ENCODE data around the gene CEP112.

Gene CEP112

DNA sequence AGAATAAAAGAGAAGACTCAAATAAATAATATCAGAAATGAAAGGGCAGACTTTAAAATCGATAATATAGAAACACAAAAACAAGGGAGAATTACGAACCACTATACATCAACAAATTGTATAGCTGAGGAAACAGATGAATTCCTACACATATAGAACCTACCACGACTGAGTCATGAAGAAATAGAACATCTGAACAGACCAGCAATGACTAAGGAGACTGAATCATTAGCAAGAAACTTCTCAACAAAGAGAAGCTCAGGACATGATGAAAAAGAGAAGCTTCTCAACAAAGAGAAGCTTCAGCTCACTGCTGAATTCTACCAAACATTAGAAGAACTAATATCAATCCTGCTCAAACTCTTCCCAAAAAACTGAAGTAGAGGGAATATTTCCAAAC is 255.9 kb downstream of the CEP112 start:
- DNase-seq (ENCODE audit: low read depth, low spot score) = no peak

- no peak for DNase-seq (ENCODE audit: low read depth, low spot score)
These were observed 258.6 kb downstream of the CEP112 start for GRCh38 chr17:65933290-65933689.

GRCh38 chr17:65931246-65932149 is 260.4 kb downstream of the CEP112 start:
- DNase-seq (ENCODE audit: low read depth, low spot score) = peak; percentile 11

DNA sequence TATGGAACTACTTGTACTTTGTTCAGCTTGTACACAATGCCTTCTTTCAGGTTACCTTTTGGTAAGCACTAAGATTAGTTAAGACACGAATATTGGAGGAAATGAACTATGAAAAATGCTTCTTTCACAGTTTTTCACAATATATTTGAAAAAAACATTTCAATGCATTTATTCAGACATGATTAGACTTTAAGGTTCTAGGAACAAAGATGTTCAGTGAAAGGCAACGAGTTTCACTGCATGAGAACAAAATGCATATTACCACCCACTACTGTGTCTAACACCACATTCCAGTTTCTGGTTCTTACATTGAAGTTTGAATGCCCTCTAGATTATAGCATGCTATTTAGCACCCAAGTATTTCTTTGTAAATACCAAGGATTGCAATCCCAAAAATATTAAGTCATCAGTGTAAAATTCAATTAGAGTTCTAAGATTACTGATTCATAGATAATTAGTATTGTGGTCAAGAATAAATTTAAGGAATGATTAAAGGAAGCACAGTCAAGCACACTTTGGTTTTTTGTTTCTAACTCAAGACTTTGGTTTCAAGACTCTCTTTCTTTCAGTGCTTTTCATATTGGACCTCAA is 261.7 kb downstream of the CEP112 start:
- peak; percentile 26 for DNase-seq (ENCODE audit: low read depth, low spot score)

DNA sequence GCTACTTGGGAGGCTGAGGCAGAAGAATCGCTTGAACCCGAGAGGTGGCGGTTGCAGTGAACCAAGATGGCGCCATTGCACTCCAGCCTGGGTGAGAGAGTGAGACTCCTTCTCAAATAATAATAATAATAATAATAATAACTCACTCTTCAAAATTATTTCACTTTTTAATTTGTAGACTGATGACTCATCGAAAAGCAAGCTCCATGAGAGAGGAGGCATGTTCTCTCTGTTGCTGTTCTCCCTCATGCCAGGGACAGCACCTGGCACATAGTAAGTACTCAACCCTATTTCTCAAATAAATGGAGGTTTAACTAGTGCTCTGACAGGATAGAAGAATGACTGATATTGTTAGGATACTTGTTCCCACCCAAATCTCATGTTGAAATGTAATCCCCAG is 265.3 kb downstream of the CEP112 start:
- no peak for DNase-seq (ENCODE audit: low read depth, low spot score)

DNA sequence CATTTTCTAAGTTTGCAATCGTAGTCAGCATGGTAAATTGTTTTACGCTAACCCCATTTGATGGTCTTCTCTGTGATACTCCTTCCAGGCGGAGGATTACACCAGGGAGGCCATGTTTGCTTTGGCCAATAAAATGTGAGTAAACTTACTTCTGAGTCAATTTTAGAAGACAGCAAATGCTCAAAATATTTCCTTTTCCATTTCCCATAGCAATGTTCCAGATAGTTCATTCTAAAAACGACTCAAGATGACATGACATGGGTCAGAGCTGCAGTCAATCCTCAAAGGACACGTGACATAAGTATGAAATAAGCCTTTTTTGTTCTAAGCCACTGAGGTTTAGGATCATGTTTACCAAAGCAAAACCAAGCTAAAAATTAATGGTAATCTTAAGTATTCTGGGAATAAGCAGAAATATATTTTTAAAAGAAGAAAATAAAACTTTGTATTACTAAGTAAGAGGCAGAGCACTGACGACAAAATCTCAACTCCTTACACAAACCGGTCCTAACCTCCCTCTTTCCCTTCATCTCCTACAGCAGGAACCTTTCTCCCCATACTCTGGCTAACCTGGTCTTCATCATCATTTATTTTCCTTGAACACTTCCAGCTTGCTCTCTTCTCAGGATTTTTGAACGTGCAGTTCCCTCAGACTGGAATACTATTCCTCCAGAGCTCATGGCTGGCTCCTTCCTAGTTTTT is 266.2 kb downstream of the CEP112 start:
- DNase-seq (ENCODE audit: low read depth, low spot score) = no peak

DNA sequence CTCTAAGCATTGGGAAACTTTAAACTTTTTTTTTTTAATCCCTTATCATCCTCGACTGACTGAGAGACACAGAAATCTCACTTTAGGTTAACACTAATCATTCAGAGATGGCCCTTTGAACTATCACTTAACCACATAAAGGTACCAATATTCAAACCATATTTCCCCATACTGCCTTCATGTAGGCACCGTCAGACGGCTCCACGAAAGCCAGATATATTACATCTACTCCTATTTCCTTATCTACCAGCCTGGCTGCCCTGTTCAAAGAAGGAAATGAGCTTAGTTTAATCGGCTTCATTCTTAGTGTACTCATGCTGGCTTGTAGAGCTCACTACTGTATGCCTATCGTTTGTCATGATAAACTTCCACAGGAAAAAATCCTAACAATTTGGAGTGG is 270.9 kb downstream of the CEP112 start:
- no peak for DNase-seq (ENCODE audit: low read depth, low spot score)

- DNase-seq (ENCODE audit: low read depth, low spot score) = peak; percentile 44
These were observed 273.0 kb downstream of the CEP112 start for GRCh38 chr17:65918916-65919315.

DNA sequence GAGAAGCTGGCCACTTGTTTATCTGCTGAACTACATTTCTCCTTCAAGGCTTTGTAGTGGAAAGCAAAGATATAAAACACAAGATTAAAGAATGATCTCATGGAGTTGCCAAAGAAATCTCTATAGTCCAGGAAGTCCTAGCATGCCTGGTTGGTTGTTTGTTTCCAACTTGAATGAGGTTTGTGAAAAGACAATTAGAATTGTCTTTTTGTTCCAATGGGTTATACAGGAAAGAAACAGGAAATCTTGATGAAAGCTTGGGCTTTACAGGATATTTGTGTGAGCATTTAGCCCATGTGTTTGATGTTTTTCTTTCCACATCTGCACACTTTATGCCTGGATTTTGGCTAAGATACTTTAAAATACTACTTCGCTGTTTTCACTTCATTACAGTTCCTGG is 273.4 kb downstream of the CEP112 start:
- DNase-seq (ENCODE audit: low read depth, low spot score) = no peak

DNA sequence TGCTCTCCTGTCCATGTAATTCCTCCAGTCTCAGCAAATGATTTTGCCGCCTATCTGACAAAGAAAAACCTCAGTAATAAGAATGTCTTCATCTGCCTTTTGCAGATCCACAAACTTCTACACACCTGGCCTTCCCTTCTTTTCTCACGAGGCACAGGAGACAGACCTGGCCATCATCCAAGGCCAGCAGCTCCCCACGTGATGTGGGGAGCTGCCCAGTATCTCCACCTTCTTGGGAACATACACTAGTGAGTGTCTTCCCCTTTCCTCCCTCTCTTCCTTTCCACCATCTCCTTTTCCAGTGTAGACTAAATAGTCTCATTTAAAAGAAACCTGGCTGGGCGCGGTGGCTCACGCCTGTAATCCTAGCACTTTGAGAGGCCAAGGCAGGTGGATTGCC is 274.4 kb downstream of the CEP112 start:
- no peak for DNase-seq (ENCODE audit: low read depth, low spot score)

GRCh38 chr17:65916425-65916824 is 275.5 kb downstream of the CEP112 start:
- no peak for DNase-seq (ENCODE audit: low read depth, low spot score)

DNA sequence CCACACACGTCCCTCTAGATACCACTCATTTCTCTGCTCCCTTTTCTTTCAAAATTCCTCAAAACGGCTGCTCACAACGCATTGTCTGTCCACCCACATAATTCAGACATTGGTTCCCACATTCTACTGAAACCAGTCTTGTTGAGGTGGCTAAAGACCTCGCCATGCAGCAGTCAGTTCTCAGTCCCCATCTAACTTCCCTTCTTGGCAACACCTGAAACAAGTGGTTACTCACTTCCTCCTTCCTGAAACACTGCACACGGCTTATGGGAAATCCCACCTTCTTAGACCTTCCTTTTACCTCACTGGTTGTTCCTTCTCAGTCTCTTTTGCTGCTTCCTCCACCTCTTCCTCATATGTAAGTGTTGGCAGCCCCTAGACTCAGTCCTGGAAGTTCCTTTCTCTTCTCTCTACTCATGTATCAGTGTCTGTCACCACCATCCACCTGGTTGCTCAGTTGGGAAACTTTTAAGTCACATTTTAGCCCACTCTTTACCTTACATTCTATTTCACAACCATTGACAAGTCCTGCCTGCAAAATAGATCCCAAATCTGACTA is 277.1 kb downstream of the CEP112 start:
- DNase-seq (ENCODE audit: low read depth, low spot score) = no peak

DNA sequence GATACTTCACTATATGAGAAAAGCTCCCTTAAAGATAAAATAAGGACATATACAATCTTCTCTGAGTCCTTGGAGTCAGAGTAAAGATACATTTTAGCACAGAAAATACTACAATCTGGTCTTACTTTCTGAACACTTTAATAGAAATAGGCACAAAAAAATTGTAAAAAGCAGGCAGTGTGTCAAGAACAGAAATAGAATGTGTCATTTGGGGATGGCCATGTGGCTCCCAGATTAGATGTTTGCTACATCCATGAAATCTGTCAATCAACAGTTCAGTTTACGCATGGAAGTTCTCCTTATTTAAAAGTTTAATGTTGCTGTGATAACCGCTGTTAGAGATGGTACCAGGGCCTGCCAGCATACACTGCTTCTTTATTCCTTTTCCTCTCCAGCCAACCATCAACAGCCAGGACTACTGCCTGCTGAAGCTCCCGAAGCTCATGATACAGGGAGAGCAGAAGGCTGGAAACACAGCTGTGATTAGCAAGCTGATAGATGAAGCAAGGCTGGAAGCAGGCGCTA is 278.5 kb downstream of the CEP112 start:
- no peak for DNase-seq (ENCODE audit: low read depth, low spot score)

DNA sequence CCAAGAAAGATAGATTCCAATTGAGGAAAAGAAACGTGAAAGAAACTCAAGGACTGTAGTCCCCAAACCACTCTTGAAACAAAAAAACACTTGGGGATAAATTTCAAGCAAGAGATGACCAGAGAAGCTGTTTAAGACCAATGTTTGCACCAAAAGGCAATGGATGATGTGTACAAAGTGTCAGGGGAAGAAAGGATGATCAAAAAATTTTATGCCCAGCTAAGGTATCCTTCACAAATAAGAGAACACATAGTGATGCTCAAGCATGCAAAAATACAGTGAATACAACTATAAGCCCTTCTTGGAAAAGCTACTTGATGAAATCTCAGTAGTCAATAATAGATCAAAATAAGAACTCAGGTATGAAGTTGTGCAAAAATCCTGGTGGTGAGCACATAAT is 281.1 kb downstream of the CEP112 start:
- DNase-seq (ENCODE audit: low read depth, low spot score) = no peak

DNA sequence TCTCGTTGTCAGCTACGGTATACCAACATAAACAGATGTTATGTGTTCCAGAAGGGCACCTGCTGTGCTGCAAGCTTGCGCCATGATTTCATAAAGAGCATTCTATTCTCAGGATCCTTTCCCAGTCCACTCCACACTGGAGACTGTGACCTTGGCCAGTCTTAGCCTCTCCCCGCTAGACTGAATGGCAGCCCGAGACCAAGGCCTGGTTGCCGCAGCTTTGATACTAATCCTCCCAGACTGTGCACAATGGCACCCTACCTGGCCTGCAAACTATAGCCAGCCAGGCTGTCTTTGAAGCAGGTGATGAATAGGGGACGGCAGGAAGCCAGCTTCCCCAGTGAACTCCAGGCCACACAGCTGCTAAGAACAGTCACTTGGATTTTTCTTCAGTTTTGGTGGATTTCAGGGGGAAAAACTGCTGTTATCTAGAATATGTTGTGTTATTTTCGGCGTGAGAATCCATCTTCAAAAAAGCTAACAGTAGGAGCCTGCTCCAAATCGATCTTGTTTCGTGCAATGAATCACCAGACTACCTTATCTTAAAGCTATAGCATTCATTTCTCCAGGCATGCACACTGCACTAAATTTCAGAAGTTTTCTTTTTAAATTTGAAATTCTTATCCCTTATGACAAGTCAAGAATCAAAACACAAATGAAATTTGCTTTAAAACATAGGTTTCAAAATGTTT is 289.0 kb downstream of the CEP112 start:
- DNase-seq (ENCODE audit: low read depth, low spot score) = no peak

GRCh38 chr17:65902155-65902554 is 289.8 kb downstream of the CEP112 start:
- no peak for DNase-seq (ENCODE audit: low read depth, low spot score)

- no peak for DNase-seq (ENCODE audit: low read depth, low spot score)
These were observed 290.5 kb downstream of the CEP112 start for GRCh38 chr17:65901394-65901793.

GRCh38 chr17:65900216-65900615 is 291.7 kb downstream of the CEP112 start:
- no peak for DNase-seq (ENCODE audit: low read depth, low spot score)

GRCh38 chr17:65898651-65899050 is 293.3 kb downstream of the CEP112 start:
- no peak for DNase-seq (ENCODE audit: low read depth, low spot score)

GRCh38 chr17:65896889-65897288 is 295.0 kb downstream of the CEP112 start:
- DNase-seq (ENCODE audit: low read depth, low spot score) = no peak

GRCh38 chr17:65895969-65896368 is 296.0 kb downstream of the CEP112 start:
- DNase-seq (ENCODE audit: low read depth, low spot score) = no peak
